ENCODE measurements around the gene HOXB7.

HOXB7 gene

GRCh38 chr17:48565022-48565554, 45.7 kb downstream of the HOXB7 start:
- FAIRE-seq, result no peak

- no peak for FAIRE-seq
Measured at GRCh38 chr17:48564188-48565021, 46.4 kb downstream of the HOXB7 start.

GRCh38 chr17:48563867-48564187, 47.0 kb downstream of the HOXB7 start:
- no peak for FAIRE-seq

- no peak for FAIRE-seq
Measured at GRCh38 chr17:48563385-48563838, 47.4 kb downstream of the HOXB7 start.

GRCh38 chr17:48562934-48563333, 47.9 kb downstream of the HOXB7 start:
- FAIRE-seq, result no peak

- no peak for FAIRE-seq
Measured at GRCh38 chr17:48561884-48562810, 48.7 kb downstream of the HOXB7 start.

- FAIRE-seq, result no peak
Measured at GRCh38 chr17:48559840-48560817, 50.7 kb downstream of the HOXB7 start.

GRCh38 chr17:48559122-48559839, 51.5 kb downstream of the HOXB7 start:
- FAIRE-seq, result no peak

- FAIRE-seq, result no peak
Measured at GRCh38 chr17:48558831-48559121, 52.0 kb downstream of the HOXB7 start.

- no peak for FAIRE-seq
Measured at GRCh38 chr17:48558057-48558830, 52.6 kb downstream of the HOXB7 start.
